HepG2 (cell line): ENCODE data around the gene COPS6. TPM values are rescaled to one million over a fixed set of nuclear protein-coding genes. Genes with fewer than 3 reads are reported as not detected.

Experiments
- FOXK1 ChIP-seq: sonication (generic); formaldehyde crosslinking; IDR thresholded peaks from 2 replicates; pipeline ENCODE4 v1.4.0; 2020; ENCODE audit warnings: low read depth, missing genetic modification reagents, borderline replicate concordance
- FOXO1 ChIP-seq: sonication (generic); formaldehyde crosslinking; IDR thresholded peaks from 2 replicates; pipeline ENCODE4 v1.4.0; 2020; ENCODE audit warnings: missing genetic modification reagents
- HCFC1 ChIP-seq: fragments of 150-350 bp; IDR thresholded peaks from 2 replicates; pipeline ENCODE4 v1.6.1; 2014; ENCODE audit warnings: low read depth, low read length
- HNF4A ChIP-seq: sonication (generic); formaldehyde crosslinking; IDR thresholded peaks from 2 replicates; pipeline ENCODE4 v1.4.0; 2020; ENCODE audit warnings: missing genetic modification reagents
- IRX3 ChIP-seq: sonication (generic); formaldehyde crosslinking; IDR thresholded peaks from 2 replicates; pipeline ENCODE4 v1.8.1; 2023; ENCODE audit warnings: mild to moderate bottlenecking, low read depth, missing genetic modification reagents, borderline replicate concordance
- NCOR1 ChIP-seq: fragments of 200-600 bp; sonication (generic); IDR thresholded peaks from 2 replicates; pipeline ENCODE4 v1.7.0; 2017; ENCODE audit warnings: antibody characterized with exemption, low read length, borderline replicate concordance
- SAP130 ChIP-seq: IDR thresholded peaks from 2 replicates; pipeline ENCODE4 v1.6.1; 2016; ENCODE audit warnings: low read depth
- ZNF207 ChIP-seq: fragments of 450-650 bp; IDR thresholded peaks from 2 replicates; pipeline ENCODE4 v1.6.1; 2016; ENCODE audit warnings: antibody characterized with exemption, borderline replicate concordance
- ZNF224 ChIP-seq: sonication (generic); formaldehyde crosslinking; IDR thresholded peaks from 2 replicates; pipeline ENCODE4 v1.5.0; 2020; ENCODE audit warnings: mild to moderate bottlenecking, missing genetic modification reagents
- ZNF547 ChIP-seq: sonication (generic); formaldehyde crosslinking; IDR thresholded peaks from 2 replicates; pipeline ENCODE4 v1.5.1; 2020; ENCODE audit warnings: mild to moderate bottlenecking, missing genetic modification reagents
- polyA plus RNA-seq, 8 experiments: library from polyadenylated mRNA; depleted of rRNA in 3 of 8; stranded (reverse) in 7 of 8; unstranded in 1 of 8; fragments of >200 nt; fragmentation: Illumina TruSeq in 4 of 8; extraction: Trizol in 4 of 8; gene quantifications; 2 replicates each; pipeline versions ENCODE4 v1.2.1 to v1.2.3, GENCODE V29; 2011 to 2016; ENCODE audit warnings: low read depth in 4 of 8, missing spikeins in 1 of 8, mixed read lengths in 1 of 8; ENCODE audit not compliant: insufficient read depth in 1 of 8
- total RNA-seq, 5 experiments: library from RNA; depleted of rRNA; stranded (reverse); fragments of >200 nt; fragmentation: Illumina TruSeq; extraction: Trizol; gene quantifications; 2 replicates each; pipeline ENCODE4 v1.2.3, GENCODE V29; 2016; ENCODE audit warnings: low read depth in 1 of 5
- TF ChIP-seq, protein P1 (sequence below): sonication (generic); formaldehyde crosslinking; IDR thresholded peaks from 2 replicates; pipeline ENCODE4 v1.4.0; 2020; ENCODE audit warnings: missing genetic modification reagents
- TF ChIP-seq, protein P2 (sequence below): sonication (generic); formaldehyde crosslinking; IDR thresholded peaks from 2 replicates; pipeline ENCODE4 v1.5.1; 2020; ENCODE audit warnings: missing genetic modification reagents, mild to moderate bottlenecking, borderline replicate concordance
- TF ChIP-seq, protein P3 (sequence below): sonication (generic); formaldehyde crosslinking; IDR thresholded peaks from 2 replicates; pipeline ENCODE4 v1.4.0; 2020; ENCODE audit warnings: mild to moderate bottlenecking, missing genetic modification reagents, borderline replicate concordance
- TF ChIP-seq, protein P4 (sequence below): sonication (generic); formaldehyde crosslinking; IDR thresholded peaks from 2 replicates; pipeline ENCODE4 v1.5.0; 2020; ENCODE audit warnings: mild to moderate bottlenecking, missing genetic modification reagents, moderate library complexity
- TF ChIP-seq, protein P5 (sequence below): IDR thresholded peaks from 2 replicates; pipeline ENCODE4 v1.6.1; 2016; ENCODE audit warnings: low read depth

Gene COPS6
- total and polyA plus RNA-seq, 2 of the 13 experiments (the other 11 are each of a cell fraction or from before 2014, with no cell fraction given) = 33.4 to 117 TPM

DNA sequence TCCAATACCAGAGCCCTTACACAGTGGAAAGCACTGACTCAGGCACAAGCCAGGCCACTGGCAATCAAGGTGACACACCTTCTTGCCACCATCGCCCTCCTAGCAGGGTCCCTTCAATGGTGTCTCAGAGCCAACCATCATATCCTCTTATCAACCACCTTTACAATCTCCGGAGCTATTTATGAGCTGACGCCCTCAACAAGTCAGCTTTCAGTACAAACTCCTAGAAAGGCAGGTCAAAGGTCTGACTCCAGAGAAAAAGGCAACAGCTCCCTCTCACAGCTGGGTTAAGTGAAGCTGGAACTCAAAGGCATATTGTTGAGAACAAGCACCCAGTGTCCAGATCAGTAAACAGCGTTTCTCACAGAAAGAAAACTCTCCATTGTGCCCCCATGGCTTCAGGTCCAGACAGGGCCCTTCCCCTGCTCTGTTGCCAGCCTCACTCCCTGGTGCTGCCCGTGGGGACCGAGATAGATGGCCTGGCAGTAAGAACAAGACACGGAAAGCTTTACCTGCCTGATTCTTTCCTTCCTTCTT is 9.7 kb upstream of the COPS6 start (continued):
- TF ChIP-seq, protein P1, sequence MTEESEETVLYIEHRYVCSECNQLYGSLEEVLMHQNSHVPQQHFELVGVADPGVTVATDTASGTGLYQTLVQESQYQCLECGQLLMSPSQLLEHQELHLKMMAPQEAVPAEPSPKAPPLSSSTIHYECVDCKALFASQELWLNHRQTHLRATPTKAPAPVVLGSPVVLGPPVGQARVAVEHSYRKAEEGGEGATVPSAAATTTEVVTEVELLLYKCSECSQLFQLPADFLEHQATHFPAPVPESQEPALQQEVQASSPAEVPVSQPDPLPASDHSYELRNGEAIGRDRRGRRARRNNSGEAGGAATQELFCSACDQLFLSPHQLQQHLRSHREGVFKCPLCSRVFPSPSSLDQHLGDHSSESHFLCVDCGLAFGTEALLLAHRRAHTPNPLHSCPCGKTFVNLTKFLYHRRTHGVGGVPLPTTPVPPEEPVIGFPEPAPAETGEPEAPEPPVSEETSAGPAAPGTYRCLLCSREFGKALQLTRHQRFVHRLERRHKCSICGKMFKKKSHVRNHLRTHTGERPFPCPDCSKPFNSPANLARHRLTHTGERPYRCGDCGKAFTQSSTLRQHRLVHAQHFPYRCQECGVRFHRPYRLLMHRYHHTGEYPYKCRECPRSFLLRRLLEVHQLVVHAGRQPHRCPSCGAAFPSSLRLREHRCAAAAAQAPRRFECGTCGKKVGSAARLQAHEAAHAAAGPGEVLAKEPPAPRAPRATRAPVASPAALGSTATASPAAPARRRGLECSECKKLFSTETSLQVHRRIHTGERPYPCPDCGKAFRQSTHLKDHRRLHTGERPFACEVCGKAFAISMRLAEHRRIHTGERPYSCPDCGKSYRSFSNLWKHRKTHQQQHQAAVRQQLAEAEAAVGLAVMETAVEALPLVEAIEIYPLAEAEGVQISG (CRISPR knock-in tag) = peak; percentile 94
- no peak for TF ChIP-seq IRX3
- no peak for TF ChIP-seq HCFC1
- peak; percentile 25; the same call in 1 of the 2 replicates for TF ChIP-seq FOXK1 (CRISPR knock-in tag)
- TF ChIP-seq, protein P2, sequence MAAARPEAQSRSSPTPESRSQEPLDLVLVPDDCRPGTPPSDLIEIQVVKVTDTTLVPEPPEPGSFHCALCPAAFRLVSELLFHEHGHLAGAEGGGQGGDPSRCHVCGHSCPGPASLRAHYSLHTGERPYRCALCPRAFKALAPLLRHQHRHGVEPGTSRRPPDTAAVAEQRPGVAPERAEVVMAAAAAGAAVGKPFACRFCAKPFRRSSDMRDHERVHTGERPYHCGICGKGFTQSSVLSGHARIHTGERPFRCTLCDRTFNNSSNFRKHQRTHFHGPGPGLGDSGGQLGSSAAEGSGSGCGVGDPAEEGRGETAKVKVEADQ (CRISPR knock-in tag) = 0 out of 2 replicates have a peak, but pooled peaks have one; percentile 60
- TF ChIP-seq, protein P3, sequence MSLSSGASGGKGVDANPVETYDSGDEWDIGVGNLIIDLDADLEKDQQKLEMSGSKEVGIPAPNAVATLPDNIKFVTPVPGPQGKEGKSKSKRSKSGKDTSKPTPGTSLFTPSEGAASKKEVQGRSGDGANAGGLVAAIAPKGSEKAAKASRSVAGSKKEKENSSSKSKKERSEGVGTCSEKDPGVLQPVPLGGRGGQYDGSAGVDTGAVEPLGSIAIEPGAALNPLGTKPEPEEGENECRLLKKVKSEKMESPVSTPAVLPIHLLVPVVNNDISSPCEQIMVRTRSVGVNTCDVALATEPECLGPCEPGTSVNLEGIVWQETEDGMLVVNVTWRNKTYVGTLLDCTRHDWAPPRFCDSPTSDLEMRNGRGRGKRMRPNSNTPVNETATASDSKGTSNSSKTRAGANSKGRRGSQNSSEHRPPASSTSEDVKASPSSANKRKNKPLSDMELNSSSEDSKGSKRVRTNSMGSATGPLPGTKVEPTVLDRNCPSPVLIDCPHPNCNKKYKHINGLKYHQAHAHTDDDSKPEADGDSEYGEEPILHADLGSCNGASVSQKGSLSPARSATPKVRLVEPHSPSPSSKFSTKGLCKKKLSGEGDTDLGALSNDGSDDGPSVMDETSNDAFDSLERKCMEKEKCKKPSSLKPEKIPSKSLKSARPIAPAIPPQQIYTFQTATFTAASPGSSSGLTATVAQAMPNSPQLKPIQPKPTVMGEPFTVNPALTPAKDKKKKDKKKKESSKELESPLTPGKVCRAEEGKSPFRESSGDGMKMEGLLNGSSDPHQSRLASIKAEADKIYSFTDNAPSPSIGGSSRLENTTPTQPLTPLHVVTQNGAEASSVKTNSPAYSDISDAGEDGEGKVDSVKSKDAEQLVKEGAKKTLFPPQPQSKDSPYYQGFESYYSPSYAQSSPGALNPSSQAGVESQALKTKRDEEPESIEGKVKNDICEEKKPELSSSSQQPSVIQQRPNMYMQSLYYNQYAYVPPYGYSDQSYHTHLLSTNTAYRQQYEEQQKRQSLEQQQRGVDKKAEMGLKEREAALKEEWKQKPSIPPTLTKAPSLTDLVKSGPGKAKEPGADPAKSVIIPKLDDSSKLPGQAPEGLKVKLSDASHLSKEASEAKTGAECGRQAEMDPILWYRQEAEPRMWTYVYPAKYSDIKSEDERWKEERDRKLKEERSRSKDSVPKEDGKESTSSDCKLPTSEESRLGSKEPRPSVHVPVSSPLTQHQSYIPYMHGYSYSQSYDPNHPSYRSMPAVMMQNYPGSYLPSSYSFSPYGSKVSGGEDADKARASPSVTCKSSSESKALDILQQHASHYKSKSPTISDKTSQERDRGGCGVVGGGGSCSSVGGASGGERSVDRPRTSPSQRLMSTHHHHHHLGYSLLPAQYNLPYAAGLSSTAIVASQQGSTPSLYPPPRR (CRISPR knock-in tag) = peak; percentile 71; the same call in 1 of the 2 replicates
- no peak for TF ChIP-seq ZNF547
- peak; percentile 76 for TF ChIP-seq HNF4A (CRISPR knock-in tag)
- TF ChIP-seq NCOR1 = peak; percentile 83
- TF ChIP-seq, protein P4, sequence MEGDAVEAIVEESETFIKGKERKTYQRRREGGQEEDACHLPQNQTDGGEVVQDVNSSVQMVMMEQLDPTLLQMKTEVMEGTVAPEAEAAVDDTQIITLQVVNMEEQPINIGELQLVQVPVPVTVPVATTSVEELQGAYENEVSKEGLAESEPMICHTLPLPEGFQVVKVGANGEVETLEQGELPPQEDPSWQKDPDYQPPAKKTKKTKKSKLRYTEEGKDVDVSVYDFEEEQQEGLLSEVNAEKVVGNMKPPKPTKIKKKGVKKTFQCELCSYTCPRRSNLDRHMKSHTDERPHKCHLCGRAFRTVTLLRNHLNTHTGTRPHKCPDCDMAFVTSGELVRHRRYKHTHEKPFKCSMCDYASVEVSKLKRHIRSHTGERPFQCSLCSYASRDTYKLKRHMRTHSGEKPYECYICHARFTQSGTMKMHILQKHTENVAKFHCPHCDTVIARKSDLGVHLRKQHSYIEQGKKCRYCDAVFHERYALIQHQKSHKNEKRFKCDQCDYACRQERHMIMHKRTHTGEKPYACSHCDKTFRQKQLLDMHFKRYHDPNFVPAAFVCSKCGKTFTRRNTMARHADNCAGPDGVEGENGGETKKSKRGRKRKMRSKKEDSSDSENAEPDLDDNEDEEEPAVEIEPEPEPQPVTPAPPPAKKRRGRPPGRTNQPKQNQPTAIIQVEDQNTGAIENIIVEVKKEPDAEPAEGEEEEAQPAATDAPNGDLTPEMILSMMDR (CRISPR knock-in tag) = peak; percentile 51
- TF ChIP-seq FOXO1 (CRISPR knock-in tag) = peak; percentile 83; the same call in 1 of the 2 replicates
- no peak for TF ChIP-seq ZNF224 (CRISPR knock-in tag)
- TF ChIP-seq, protein P5, sequence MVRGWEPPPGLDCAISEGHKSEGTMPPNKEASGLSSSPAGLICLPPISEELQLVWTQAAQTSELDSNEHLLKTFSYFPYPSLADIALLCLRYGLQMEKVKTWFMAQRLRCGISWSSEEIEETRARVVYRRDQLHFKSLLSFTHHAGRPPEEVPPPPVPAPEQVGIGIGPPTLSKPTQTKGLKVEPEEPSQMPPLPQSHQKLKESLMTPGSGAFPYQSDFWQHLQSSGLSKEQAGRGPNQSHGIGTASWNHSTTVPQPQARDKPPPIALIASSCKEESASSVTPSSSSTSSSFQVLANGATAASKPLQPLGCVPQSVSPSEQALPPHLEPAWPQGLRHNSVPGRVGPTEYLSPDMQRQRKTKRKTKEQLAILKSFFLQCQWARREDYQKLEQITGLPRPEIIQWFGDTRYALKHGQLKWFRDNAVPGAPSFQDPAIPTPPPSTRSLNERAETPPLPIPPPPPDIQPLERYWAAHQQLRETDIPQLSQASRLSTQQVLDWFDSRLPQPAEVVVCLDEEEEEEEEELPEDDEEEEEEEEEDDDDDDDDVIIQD = peak; percentile 63; the same call in 1 of the 2 replicates
- TF ChIP-seq SAP130 = peak; percentile 93
- TF ChIP-seq ZNF207 = no peak
